HFF-Myc (cell line): ENCODE results near the gene HTR3B.
"Not testable (repeated sequence)": the region's sequence is repeated elsewhere in the genome, so short reads cannot be mapped to it uniquely, and the experiment has no call there.

ENCODE experiments used
- DNase-seq: peaks from one replicate; pipeline ENCODE4 v3.0.0-alpha.2; 2011; ENCODE audit warnings: low read depth; ENCODE audit errors: extremely low read depth
- H3K4me3 ChIP-seq: replicated peaks from 2 replicates; pipeline ENCODE4 v1.5.1; 2011; ENCODE audit warnings: low read depth, mild to moderate bottlenecking, control low read depth, low read length
- CTCF ChIP-seq: IDR thresholded peaks from 2 replicates; pipeline ENCODE4 v1.5.1; 2012; ENCODE audit warnings: mild to moderate bottlenecking, low read depth, low read length, control low read depth; ENCODE audit errors: missing control alignments

HTR3B gene

GRCh38 chr11:113937918-113938317, 33.3 kb downstream of the HTR3B start:
- H3K4me3 ChIP-seq: no peak overlapping the region
- DNase-seq: no peak
- TF ChIP-seq CTCF: no peak

- no peak for TF ChIP-seq CTCF
- DNase-seq: no peak
- H3K4me3 ChIP-seq: no peak overlapping the region
Observed at GRCh38 chr11:113942256-113942655, 37.7 kb downstream of the HTR3B start.

- not testable (repeated sequence) for DNase-seq, H3K4me3 ChIP-seq
Observed at GRCh38 chr11:113946162-113946561, 41.6 kb downstream of the HTR3B start.

GRCh38 chr11:113947994-113948393, 43.4 kb downstream of the HTR3B start:
- DNase-seq: no peak
- no peak overlapping the region for H3K4me3 ChIP-seq
- no peak for TF ChIP-seq CTCF

- no peak overlapping the region for H3K4me3 ChIP-seq
- no peak for DNase-seq
- TF ChIP-seq CTCF: no peak
Observed at GRCh38 chr11:113949891-113950290, 45.3 kb downstream of the HTR3B start.

- no peak for TF ChIP-seq CTCF
- DNase-seq: no peak
- no peak overlapping the region for H3K4me3 ChIP-seq
Observed at GRCh38 chr11:113951537-113951936, 46.9 kb downstream of the HTR3B start.

GRCh38 chr11:113952070-113952469, 47.5 kb downstream of the HTR3B start:
- TF ChIP-seq CTCF: no peak
- DNase-seq: no peak
- H3K4me3 ChIP-seq: no peak overlapping the region
